H1 (cell line): ENCODE data around the gene PCDHGA8. TPM values are rescaled to one million over a fixed set of nuclear protein-coding genes. Genes with fewer than 3 reads are reported as not detected.
A peak's percentile ranks its signal among the peaks of the same experiment; 100 is the strongest.

Source experiments
- CTCF ChIA-PET: fragments of 300-600 bp; sonication (Branson Sonifier 250); formaldehyde crosslinking; loops from one replicate; lab custom pipeline; 2021; ENCODE audit not compliant: partially characterized antibody; lab: Charles Lee
- POLR2A ChIA-PET: fragments of 300-600 bp; sonication (Branson Sonifier 250); formaldehyde crosslinking; loops from one replicate; lab custom pipeline; 2021; ENCODE audit warnings: inconsistent platforms; ENCODE audit not compliant: partially characterized antibody; lab: Charles Lee
- DNase-seq, 2 experiments: peaks; one replicate each; pipeline versions ENCODE4 v3.0.0 to v3.0.0-alpha.2; 2010 to 2022; ENCODE audit warnings: low spot score in 2 of 2, low read depth in 1 of 2, mixed read lengths in 1 of 2
- FAIRE-seq: peaks from 2 replicates; lab custom pipeline; 2011; peaks lifted over from hg19 to GRCh38; lab: Jason Lieb, UNC
- H2AFZ ChIP-seq: 2 replicates; pipeline ENCODE4 v1.8.1; 2012; ENCODE audit warnings: low read length, inconsistent platforms
- H2AK5ac ChIP-seq: 2 replicates; pipeline ENCODE4 v1.6.1; 2013; ENCODE audit warnings: low read depth, low read length
- H2BK120ac ChIP-seq: replicated peaks from 2 replicates; pipeline ENCODE3; 2013; ENCODE audit warnings: low read depth, low read length, inconsistent platforms
- H2BK12ac ChIP-seq: 2 replicates; pipeline ENCODE4 v1.6.1; 2013; ENCODE audit warnings: low read depth, low read length
- H2BK15ac ChIP-seq: 2 replicates; pipeline ENCODE4 v1.6.1; 2013; ENCODE audit warnings: low read length
- H2BK20ac ChIP-seq: 2 replicates; pipeline ENCODE4 v1.6.1; 2013; ENCODE audit warnings: low read length
- H2BK5ac ChIP-seq: 2 replicates; pipeline ENCODE4 v1.6.1; 2013; ENCODE audit warnings: low read depth, low read length
- H3K14ac ChIP-seq: 2 replicates; pipeline ENCODE4 v1.6.1; 2013; ENCODE audit warnings: inconsistent platforms; ENCODE audit not compliant: insufficient read length
- H3K18ac ChIP-seq: 2 replicates; pipeline ENCODE4 v1.6.1; 2013; ENCODE audit warnings: low read length; ENCODE audit errors: extremely low read depth
- H3K23ac ChIP-seq: 2 replicates; pipeline ENCODE4 v1.6.1; 2013; ENCODE audit warnings: inconsistent platforms; ENCODE audit not compliant: insufficient read length
- H3K23me2 ChIP-seq: 2 replicates; pipeline ENCODE4 v1.6.1; 2013; ENCODE audit warnings: low read depth, low read length
- H3K27ac ChIP-seq: 2 replicates; pipeline ENCODE4 v1.6.1; 2011; ENCODE audit warnings: low read depth, low read length, inconsistent platforms
- H3K27me3 ChIP-seq, 4 experiments: replicated peaks in 1 of 4; 1 replicate in 1 of 4; 2 replicates in 3 of 4; pipeline versions ENCODE4 v1.6.1 to v1.8.1; 2011 to 2013; ENCODE audit warnings: low read length in 3 of 4, mild to moderate bottlenecking in 3 of 4, inconsistent platforms in 2 of 4, mixed read lengths in 2 of 4, moderate library complexity in 1 of 4; ENCODE audit not compliant: control insufficient read depth in 3 of 4, insufficient read depth in 3 of 4; ENCODE audit errors: extremely low read depth in 1 of 4
- H3K36me3 ChIP-seq, 4 experiments: 2 replicates each; pipeline versions ENCODE4 v1.6.1 to v1.8.1; 2011 to 2013; ENCODE audit warnings: mild to moderate bottlenecking in 4 of 4, low read length in 3 of 4, moderate library complexity in 2 of 4, control low read depth in 1 of 4, inconsistent platforms in 1 of 4; ENCODE audit not compliant: insufficient read depth in 4 of 4, control insufficient read depth in 2 of 4
- H3K4ac ChIP-seq: replicated peaks from 2 replicates; pipeline ENCODE3; 2013; ENCODE audit warnings: low read length, low read depth, mixed read lengths, inconsistent platforms; ENCODE audit not compliant: insufficient read length
- H3K4me1 ChIP-seq, 4 experiments: replicated peaks in 1 of 4; 1 replicate in 1 of 4; 2 replicates in 3 of 4; pipeline versions ENCODE4 v1.6.1 to v1.8.1; 2011 to 2013; ENCODE audit warnings: low read length in 3 of 4, inconsistent platforms in 2 of 4, mixed read lengths in 1 of 4; ENCODE audit not compliant: insufficient read depth in 4 of 4, control insufficient read depth in 3 of 4
- H3K4me2 ChIP-seq, 2 experiments: 2 replicates each; pipeline versions ENCODE4 v1.6.1 to v1.8.1; 2011 to 2013; ENCODE audit warnings: low read depth in 2 of 2, low read length in 2 of 2, control low read depth in 1 of 2, inconsistent platforms in 1 of 2, mild to moderate bottlenecking in 1 of 2; ENCODE audit not compliant: insufficient read depth in 1 of 2
- H3K4me3 ChIP-seq, 4 experiments: fragments of 200-600, 300-600 bp in 1 of 4; sonication (generic), shearing (Covaris generic), sonication (Bioruptor Twin) in 1 of 4; 2 replicates each; pipeline versions ENCODE4 v1.5.1 to v1.8.1; 2011 to 2016; ENCODE audit warnings: low read length in 4 of 4, low read depth in 3 of 4, control low read depth in 2 of 4, inconsistent platforms in 2 of 4, mild to moderate bottlenecking in 2 of 4, mixed read lengths in 1 of 4, moderate library complexity in 1 of 4; ENCODE audit not compliant: insufficient read depth in 2 of 4; ENCODE audit errors: extremely low read depth in 1 of 4
- H3K56ac ChIP-seq: replicated peaks from 2 replicates; pipeline ENCODE3; 2013; ENCODE audit warnings: low read depth, mild to moderate bottlenecking, mixed read lengths, low read length, inconsistent platforms; ENCODE audit not compliant: insufficient read length
- H3K79me1 ChIP-seq: 2 replicates; pipeline ENCODE4 v1.6.1; 2013; ENCODE audit warnings: low read depth, low read length, control low read depth
- H3K79me2 ChIP-seq, 2 experiments: 2 replicates each; pipeline versions ENCODE4 v1.6.1 to v1.8.1; 2012 to 2013; ENCODE audit warnings: low read length in 2 of 2, mild to moderate bottlenecking in 2 of 2, inconsistent platforms in 1 of 2; ENCODE audit not compliant: insufficient read depth in 2 of 2, control insufficient read depth in 1 of 2
- H3K9ac ChIP-seq, 4 experiments: replicated peaks in 1 of 4; 1 replicate in 1 of 4; 2 replicates in 3 of 4; pipeline versions ENCODE4 v1.6.1 to v1.8.1; 2011 to 2013; ENCODE audit warnings: low read depth in 3 of 4, low read length in 3 of 4, control low read depth in 2 of 4, mild to moderate bottlenecking in 2 of 4, moderate library complexity in 2 of 4, inconsistent platforms in 1 of 4; ENCODE audit errors: extremely low read depth in 1 of 4
- H3K9me3 ChIP-seq, 2 experiments: 2 replicates each; pipeline versions ENCODE4 v1.6.1 to v1.8.1; 2012 to 2013; ENCODE audit warnings: mild to moderate bottlenecking in 2 of 2, moderate library complexity in 2 of 2, control low read depth in 1 of 2, inconsistent platforms in 1 of 2, low read depth in 1 of 2, low read length in 1 of 2, mixed read lengths in 1 of 2; ENCODE audit not compliant: insufficient read depth in 2 of 2
- H4K20me1 ChIP-seq, 2 experiments: replicated peaks in 1 of 2; 2 replicates each; pipeline versions ENCODE3 to v1.8.1; 2011 to 2013; ENCODE audit warnings: inconsistent platforms in 2 of 2, low read length in 2 of 2, mild to moderate bottlenecking in 1 of 2; ENCODE audit not compliant: insufficient read depth in 2 of 2, control insufficient read depth in 1 of 2
- H4K5ac ChIP-seq: 2 replicates; pipeline ENCODE4 v1.6.1; 2013; ENCODE audit warnings: low read length, low read depth, mixed read lengths, inconsistent platforms; ENCODE audit not compliant: insufficient read length
- H4K8ac ChIP-seq: 2 replicates; pipeline ENCODE4 v1.8.0; 2013; ENCODE audit warnings: mild to moderate bottlenecking, moderate library complexity, low read length, inconsistent platforms; ENCODE audit not compliant: insufficient read depth; ENCODE audit errors: extremely low read depth
- H4K91ac ChIP-seq: replicated peaks from 2 replicates; pipeline ENCODE3; 2013; ENCODE audit warnings: low read length, mixed read lengths, inconsistent platforms; ENCODE audit not compliant: insufficient read length
- CTCF ChIP-seq, 3 experiments: IDR thresholded peaks; 1 replicate in 2 of 3; 2 replicates in 1 of 3; pipeline versions ENCODE4 v1.5.1 to v1.6.1; 2011; ENCODE audit warnings: low read length in 3 of 3, mild to moderate bottlenecking in 3 of 3, inconsistent platforms in 2 of 3, low read depth in 1 of 3, moderate library complexity in 1 of 3; ENCODE audit not compliant: insufficient read depth in 1 of 3; ENCODE audit errors: control extremely low read depth in 1 of 3
- KDM1A ChIP-seq: fragments of 200-600, 300-600 bp; sonication (generic); IDR thresholded peaks from 2 replicates; pipeline ENCODE4 v1.7.1; 2016; ENCODE audit warnings: mild to moderate bottlenecking, low read length, borderline replicate concordance
- NANOG ChIP-seq: IDR thresholded peaks from 2 replicates; pipeline ENCODE4 v1.6.1; 2011; ENCODE audit warnings: low read length, low read depth, mild to moderate bottlenecking, inconsistent platforms; ENCODE audit not compliant: insufficient read depth, poor library complexity, severe bottlenecking
- RAD21 ChIP-seq, 2 experiments: IDR thresholded peaks in 1 of 2; conservative IDR thresholded peaks in 1 of 2; 2 replicates each; pipeline ENCODE4 v1.6.1; 2011; ENCODE audit warnings: low read depth in 2 of 2, low read length in 2 of 2, improper control_type of control experiment in 1 of 2, inconsistent platforms in 1 of 2, mild to moderate bottlenecking in 1 of 2, moderate library complexity in 1 of 2
- WGBS, 2 experiments: shearing (Covaris generic) in 1 of 2; methylation state at CpG; one replicate each; pipeline versions ENCODE4 v1.1.6 to v1.1.7; 2013 to 2015; ENCODE audit warnings: low lambda C conversion rate in 2 of 2, mixed read lengths in 2 of 2, inconsistent platforms in 1 of 2, low coverage in 1 of 2, missing lambda C conversion rate in 1 of 2; ENCODE audit not compliant: insufficient replicate concordance in 2 of 2, insufficient coverage in 1 of 2, insufficient read length in 1 of 2; ENCODE audit errors: extremely low coverage in 1 of 2, missing lambda C conversion rate in 1 of 2; 5-methylcytosine and 5-hydroxymethylcytosine counted together
- polyA plus RNA-seq, 7 experiments: library from polyadenylated mRNA; depleted of rRNA in 3 of 7; stranded (reverse) in 5 of 7; unstranded in 2 of 7; fragments of >200 nt in 5 of 7; fragments of 200-250 nt in 2 of 7; gene quantifications; 1 replicate in 5 of 7; 2 replicates in 1 of 7; 4 replicates in 1 of 7; pipeline versions ENCODE4 v1.2.1 to v1.2.3, GENCODE V29; 2011 to 2013; ENCODE audit warnings: missing spikeins in 2 of 7, mixed read lengths in 2 of 7
- total RNA-seq: library from RNA; stranded (reverse); fragmentation: NEBNext Ultra II Directional; extraction: Animal tissue kit (Norgen Biotek cat#: 25700); gene quantifications from 2 replicates; pipeline ENCODE4 v1.2.1, GENCODE V29; 2021

The PCDHGA8 gene
- total and polyA plus RNA-seq, 2 of the 8 experiments (the other 6 are each of a cell fraction or from before 2014, with no cell fraction given), result 0.79 to 1.4 TPM

DNA sequence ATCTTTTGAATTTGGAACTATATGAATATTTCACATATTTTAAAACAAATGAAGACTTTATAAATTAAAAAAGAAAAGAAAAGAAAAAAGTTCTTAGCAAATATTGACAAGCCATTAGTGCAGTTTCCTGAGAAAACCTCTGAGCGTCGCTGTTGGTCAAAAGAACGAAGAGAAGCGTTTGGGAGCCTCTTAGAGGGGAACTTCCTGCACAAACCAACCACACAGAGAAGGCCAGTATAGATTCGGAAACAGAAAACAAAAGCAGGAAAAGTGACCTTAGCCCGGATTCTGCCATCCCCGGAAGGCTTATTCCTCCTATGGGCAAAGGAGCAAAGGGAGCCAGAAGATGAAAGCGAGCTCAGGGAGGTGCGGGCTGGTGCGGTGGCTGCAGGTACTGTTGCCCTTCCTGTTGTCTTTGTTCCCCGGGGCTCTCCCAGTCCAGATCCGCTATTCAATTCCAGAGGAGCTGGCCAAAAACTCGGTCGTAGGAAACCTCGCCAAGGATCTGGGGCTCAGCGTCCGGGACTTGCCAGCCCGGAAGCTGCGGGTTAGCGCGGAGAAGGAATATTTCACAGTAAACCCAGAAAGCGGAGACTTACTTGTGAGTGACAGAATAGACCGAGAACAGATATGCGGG lies 32.5 kb upstream of the PCDHGA8 start, which contains the start of gene PCDHGB2:
PCDHGB2 (plus strand) TSS at position 205 of the 637 bp plus-strand sequence; CDS start at position 347, 142 bp downstream.
- Histone ChIP-seq H4K8ac (peak within 1 kb of the TSS; percentile 88; the same call in 1 of the 2 replicates), H3K79me1 (no peaks in the 10 kb centered on the region), H3K18ac (no peak within 1 kb of the TSS), H3K27ac (no peak within 1 kb of the TSS), H3K4me1 (peaks cover 0 to 3% (median under 1%) of the 10 kb centered on the region in 4 experiments; a peak in 1 of 7 replicates), H3K4me3 (peak within 1 kb of the TSS in 1 of 4 experiments; percentile 33; a peak in 1 of 8 replicates), H2BK5ac (no peak within 1 kb of the TSS), H3K27me3 (no peaks in the 10 kb centered on the region), H2AFZ (peak within 1 kb of the TSS; percentile 81; the same call in 1 of the 2 replicates), H4K91ac (no peak within 1 kb of the TSS), H2BK120ac (no peak within 1 kb of the TSS), H3K9ac (no peak within 1 kb of the TSS), H4K20me1 (no peaks in the 10 kb centered on the region), H2BK12ac (0 out of 2 replicates have a peak within 1 kb of the TSS, but pooled peaks have one; percentile 65), H2AK5ac (no peak within 1 kb of the TSS), H3K36me3 (peaks cover 0 to 10% (median 2%) of the 10 kb centered on the region in 4 experiments; a peak in 4 of 8 replicates), H2BK20ac (no peak within 1 kb of the TSS), H4K5ac (no peak within 1 kb of the TSS), H3K56ac (no peak within 1 kb of the TSS), H3K9me3 (peaks cover 40 to 54% of the 10 kb centered on the region in 2 experiments), H2BK15ac (no peak within 1 kb of the TSS), H3K23me2 (no peaks in the 10 kb centered on the region), H3K79me2 (no peaks in the 10 kb centered on the region), H3K4ac (no peak within 1 kb of the TSS), H3K23ac (no peak within 1 kb of the TSS), H3K4me2 (peak within 1 kb of the TSS in 1 of 2 experiments; percentile 53; a peak in 2 of 4 replicates), H3K14ac (no peak within 1 kb of the TSS)
- ChIA-PET CTCF (interaction anchor here (0.6 to 3.4 kb wide), 35 partner anchors 8 to 204 kb away, joined by 3 to 20 read pairs (median 4); partner anchors contain the start of genes PCDHB14, PCDHB15, PCDHB16 and PCDHGA10), POLR2A (interaction anchor here (1.1 kb wide), 1 partner anchor 48 kb away, joined by 3 read pairs; no protein-coding TSS in a partner anchor)
- TF ChIP-seq NANOG (no peak), CTCF (IDR thresholded peaks at IDR 0.05; ENCODE audit: control extremely low read depth in 1 of 3, insufficient read depth in 1 of 3, low read depth in 1 of 3, low read length in 3 of 3) (peak in 2 of 3 experiments; percentile 60 to 74; a peak in 3 of 4 replicates), KDM1A (no peak), RAD21 (IDR thresholded peaks at IDR 0.05 in 1 of 2, conservative IDR thresholded peaks at IDR 0.05 in 1 of 2; ENCODE audit: low read depth in 2 of 2, low read length in 2 of 2) (peak; percentile 78 to 82)
- FAIRE-seq (peak; percentile 78), DNase-seq (no peak)
- 80% methylated on average over 24 of the region's 24 CpGs; no CpG with 5 or more reads in 1 of the 2 experiments for WGBS, 2 experiments
